Pancreas (tissue), 10 donors: ENCODE data around the gene CACNA1I. TPM values are rescaled to one million over a fixed set of nuclear protein-coding genes. Genes with fewer than 3 reads are reported as not detected.
A peak's percentile ranks its signal among the peaks of the same experiment; 100 is the strongest.

Source experiments
- ATAC-seq, 4 donors: fragments of 200-7000 bp; cut with Tn5 transposase; one replicate each; pipeline versions ENCODE4 v1.8.0 to v1.9.1; 2020; ENCODE audit warnings: mild to moderate bottlenecking in 4 of 4, moderate library complexity in 4 of 4
- DNase-seq, 6 donors: peaks; one replicate each; pipeline ENCODE4 v3.0.0-alpha.2; 2020
- FAIRE-seq: peaks from 2 replicates; lab custom pipeline; 2012; peaks lifted over from hg19 to GRCh38; lab: Jason Lieb, UNC
- H3K27ac ChIP-seq, 4 donors: fragments of 200-600 bp; sonication (generic); 1 replicate in 3 of 4; 2 replicates in 1 of 4; pipeline versions ENCODE4 v1.5.0 to v1.8.0; 2020
- H3K27me3 ChIP-seq, 4 donors: fragments of 200-600 bp; one replicate each; pipeline ENCODE4 v1.8.0; 2021
- H3K36me3 ChIP-seq, 3 donors: fragments of 200-600 bp; sonication (generic) in 1 of 3; one replicate each; pipeline versions ENCODE4 v1.5.0 to v1.8.0; 2020 to 2021
- H3K4me1 ChIP-seq, 3 donors: fragments of 200-600 bp; one replicate each; pipeline ENCODE4 v1.8.0; 2021
- H3K4me3 ChIP-seq, 4 donors: fragments of 200-600 bp; sonication (generic) in 2 of 4; one replicate each; pipeline versions ENCODE4 v1.5.0 to v1.8.0; 2020 to 2021
- H3K9me3 ChIP-seq, 4 donors: fragments of 200-600 bp; one replicate each; pipeline ENCODE4 v1.8.0; 2021
- CTCF ChIP-seq, 4 donors: fragments of 200-600 bp; sonication (generic) in 3 of 4; IDR thresholded peaks; one replicate each; pipeline versions ENCODE4 v1.5.0 to v1.8.0; 2021; ENCODE audit warnings: antibody characterized with exemption in 4 of 4
- WGBS, 2 donors: extraction: QIAGEN DNeasy Blood & Tissue Kit; methylation state at CpG; one replicate each; pipeline ENCODE4 v1.1.7; 2013; 5-methylcytosine and 5-hydroxymethylcytosine counted together
- intact Hi-C, 3 donors: fragments of 100-400 bp; cut with DNase I; formaldehyde crosslinking; loops; one replicate each; pipeline versions ENCODE4 v1.11.1 to v1.14.2; 2022
- polyA plus RNA-seq, 2 donors: library from polyadenylated mRNA; stranded (reverse); fragments of 200-250 nt; gene quantifications; one replicate each; pipeline ENCODE4 v1.2.3, GENCODE V29; 2013
- total RNA-seq, 6 donors: library from RNA; stranded (reverse); fragmentation: NEBNext Ultra II Directional in 4 of 6; extraction: Animal tissue kit (Norgen Biotek cat#: 25700) in 4 of 6; gene quantifications; one replicate each; pipeline versions ENCODE4 v1.2.1 to v1.2.4, GENCODE V29; 2021 to 2023
- donor health status: healthy with polysubstance abuse.
- donor health status: DM: no; HTN: no; CAD: no; lungs with moderate emphysema.
- donor health status: DM: no; HTN: no; CAD: no.
- donor health status: control.
- donor health status: control.
- donor health status: Bipolar disorder and iron deficiency.
- donor health status: DM: yes; HTN: yes; CAD: no.
- donor health status: DM: no; HTN: no; CAD: no.
- donor health status: DM: no; HTN: no; CAD: no.
- donor health status: DM: yes; HTN: yes; CAD: no.

CACNA1I gene
- total and polyA plus RNA-seq, 8 donors, result 0.04 to 0.21 (median 0.07) TPM

GRCh38 chr22:39652990-39653786 is 82.6 kb downstream of the CACNA1I start:
- ATAC-seq (no peak), DNase-seq (no peak), FAIRE-seq (no peak)
- Histone ChIP-seq H3K4me1 (no peaks in the 10 kb centered on the region), H3K27me3 (no peaks in the 10 kb centered on the region), H3K27ac (no peak overlapping the region), H3K9me3 (no peaks in the 10 kb centered on the region), H3K4me3 (no peak overlapping the region), H3K36me3 (no peaks in the 10 kb centered on the region)
- 68 to 72% methylated on average over 16 of the region's 16 CpGs for WGBS, 2 donors
- no peak for TF ChIP-seq CTCF (IDR thresholded peaks at IDR 0.05)
- intact Hi-C loops, result no loop called here

GRCh38 chr22:39653787-39654077 is 83.2 kb downstream of the CACNA1I start:
- 85 to 86% methylated on average over 3 of the region's 3 CpGs for WGBS, 2 donors
- H3K27me3 ChIP-seq, result no peaks in the 10 kb centered on the region
- DNase-seq, result no peak
- H3K36me3 ChIP-seq, result no peaks in the 10 kb centered on the region
- no peak for TF ChIP-seq CTCF (IDR thresholded peaks at IDR 0.05)
- intact Hi-C loops, result no loop called here
- H3K9me3 ChIP-seq, result no peaks in the 10 kb centered on the region
- ATAC-seq, result no peak
- no peak for FAIRE-seq
- no peak overlapping the region for H3K4me3 ChIP-seq
- no peaks in the 10 kb centered on the region for H3K4me1 ChIP-seq
- H3K27ac ChIP-seq, result no peak overlapping the region

- no peak for DNase-seq
- intact Hi-C loops, result no loop called here
- WGBS, 2 donors, result 87 to 97% methylated on average over 10 of the region's 10 CpGs
- H3K9me3 ChIP-seq, result no peaks in the 10 kb centered on the region
- FAIRE-seq, result no peak
- H3K27ac ChIP-seq, result no peak overlapping the region
- H3K36me3 ChIP-seq, result no peaks in the 10 kb centered on the region
- no peak for ATAC-seq
- H3K27me3 ChIP-seq, result no peaks in the 10 kb centered on the region
- H3K4me3 ChIP-seq, result no peak overlapping the region
- no peaks in the 10 kb centered on the region for H3K4me1 ChIP-seq
- TF ChIP-seq CTCF (IDR thresholded peaks at IDR 0.05), result no peak
These were observed 83.8 kb downstream of the CACNA1I start for GRCh38 chr22:39654131-39654926.

GRCh38 chr22:39655004-39655579 is 84.5 kb downstream of the CACNA1I start:
- peak in 1 of 6 donors; percentile 20 for DNase-seq
- no peak for ATAC-seq
- 63 to 68% methylated on average over 8 of the region's 8 CpGs for WGBS, 2 donors
- Histone ChIP-seq H3K4me1 (no peaks in the 10 kb centered on the region), H3K9me3 (no peaks in the 10 kb centered on the region), H3K27me3 (no peaks in the 10 kb centered on the region), H3K27ac (no peak overlapping the region), H3K36me3 (no peaks in the 10 kb centered on the region), H3K4me3 (no peak overlapping the region)
- no peak for FAIRE-seq
- intact Hi-C loops, result no loop called here
- TF ChIP-seq CTCF (IDR thresholded peaks at IDR 0.05), result no peak
